ENCODE data around the gene GPATCH11.

- TF ChIP-seq POLR2AphosphoS5 (IDR thresholded peaks at IDR 0.05) (no peak), CTCF (IDR thresholded peaks at IDR 0.05) (no peak), POLR2A (IDR thresholded peaks at IDR 0.05) (no peak), EP300 (IDR thresholded peaks at IDR 0.05) (no peak)
Measured at GRCh38 chr2:37059841-37060240, 24.5 kb upstream of the GPATCH11 start.

All from stomach (tissue), 4 donors.